RPMI7951 (cell line): ENCODE results near the gene LCOR. TPM values are rescaled to one million over a fixed set of nuclear protein-coding genes. Genes with fewer than 3 reads are reported as not detected.
A peak's percentile ranks its signal among the peaks of the same experiment; 100 is the strongest.
"Not testable (repeated sequence)": the region's sequence is repeated elsewhere in the genome, so short reads cannot be mapped to it uniquely, and the experiment has no call there.

Experiments
- DNase-seq: peaks from one replicate; pipeline ENCODE4 v3.0.0-alpha.2; 2012; ENCODE audit warnings: low read depth
- total RNA-seq: library from RNA; depleted of rRNA; stranded (reverse); fragments of >200 nt; shearing (Covaris generic); gene quantifications from 2 replicates; pipeline ENCODE4 v1.2.3, GENCODE V29; 2014; rRNA removed

The LCOR gene
- total RNA-seq, 1 experiment from 2014 or later = 13.0 TPM

DNA sequence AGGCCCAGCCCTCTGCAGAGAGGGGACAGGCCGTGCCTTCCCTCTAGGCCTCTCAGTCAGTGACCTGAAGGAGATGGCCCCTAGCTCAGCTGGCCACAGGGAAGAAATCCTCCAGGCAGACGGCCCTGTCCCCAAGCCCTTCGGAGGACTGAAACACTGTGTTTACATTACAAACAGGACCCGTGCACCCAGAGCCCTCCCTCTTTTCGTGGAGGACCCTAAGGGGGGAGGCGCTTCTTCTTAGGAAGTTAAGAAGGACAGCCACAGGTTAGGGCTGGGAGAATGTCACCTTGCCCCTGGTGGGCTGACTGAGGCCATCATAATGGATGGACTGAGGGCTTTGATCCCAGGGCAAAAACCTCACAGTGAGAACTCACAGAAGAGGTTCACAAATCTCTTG, 198.8 kb downstream of the LCOR start:
- DNase-seq = no peak

DNA sequence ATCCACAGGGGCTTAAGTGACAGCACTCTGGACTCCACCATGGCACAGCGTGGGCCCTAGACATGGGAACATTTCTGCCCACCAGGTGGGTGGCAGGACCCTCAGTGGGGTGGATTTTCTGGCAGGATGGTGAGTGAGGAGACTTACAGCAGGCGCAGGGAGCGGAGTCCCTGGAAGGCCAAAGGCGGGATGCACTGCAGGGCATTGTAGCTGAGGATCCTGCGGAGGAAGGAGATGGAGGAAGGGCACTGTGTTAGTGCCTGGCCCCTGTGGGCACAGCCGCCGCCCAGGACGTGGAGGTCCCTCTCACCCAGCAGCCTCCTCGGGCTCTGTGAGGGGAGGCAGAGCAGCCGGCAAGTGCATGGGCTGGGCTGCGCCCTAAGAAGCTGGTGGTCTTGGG, 199.4 kb downstream of the LCOR start:
- DNase-seq = no peak

- DNase-seq = no peak
These were observed 200.5 kb downstream of the LCOR start for GRCh38 chr10:97032624-97033023.

GRCh38 chr10:97033841-97034240, 201.7 kb downstream of the LCOR start:
- not testable (repeated sequence) for DNase-seq

GRCh38 chr10:97034301-97034700, 202.2 kb downstream of the LCOR start:
- DNase-seq = peak; percentile 12

DNA sequence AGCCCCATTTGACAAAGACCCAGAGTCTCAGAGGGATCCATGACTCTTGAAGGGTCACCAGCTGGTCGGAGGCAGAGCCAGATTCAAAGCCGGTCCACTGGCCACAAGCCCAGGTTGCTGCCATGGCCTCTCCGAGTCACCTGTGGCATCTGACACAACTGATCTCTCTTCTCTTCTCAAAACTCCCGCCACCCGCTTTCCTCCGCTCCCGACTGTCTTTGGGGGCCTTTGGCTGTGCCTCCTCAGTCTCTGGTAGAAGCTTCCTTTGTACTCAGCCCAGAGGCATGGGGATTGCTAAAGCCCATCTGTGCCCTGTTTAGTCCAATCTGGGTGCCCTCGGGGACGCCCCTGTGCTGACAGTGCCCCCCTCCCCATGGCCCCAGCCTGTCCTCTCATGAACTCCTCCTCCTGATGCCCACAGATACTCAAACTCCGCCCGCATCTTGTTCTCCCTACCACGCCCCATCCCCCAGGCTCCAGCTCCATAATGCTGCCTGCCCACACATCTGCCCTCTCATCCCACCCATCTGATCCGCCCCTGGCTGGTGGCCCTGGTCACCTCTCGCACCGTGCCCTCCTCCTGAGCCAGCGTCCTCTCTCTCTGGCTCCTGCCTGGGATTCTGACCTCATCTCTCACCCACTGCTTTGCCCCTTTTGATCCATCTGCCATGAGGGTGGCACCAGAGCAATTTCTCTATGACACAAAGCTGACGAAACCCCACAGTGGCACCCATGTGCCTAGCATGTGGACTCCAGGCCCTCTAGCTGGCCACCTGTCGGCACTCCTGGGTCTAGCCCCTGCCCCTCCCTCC, 203.1 kb downstream of the LCOR start:
- no peak for DNase-seq

DNA sequence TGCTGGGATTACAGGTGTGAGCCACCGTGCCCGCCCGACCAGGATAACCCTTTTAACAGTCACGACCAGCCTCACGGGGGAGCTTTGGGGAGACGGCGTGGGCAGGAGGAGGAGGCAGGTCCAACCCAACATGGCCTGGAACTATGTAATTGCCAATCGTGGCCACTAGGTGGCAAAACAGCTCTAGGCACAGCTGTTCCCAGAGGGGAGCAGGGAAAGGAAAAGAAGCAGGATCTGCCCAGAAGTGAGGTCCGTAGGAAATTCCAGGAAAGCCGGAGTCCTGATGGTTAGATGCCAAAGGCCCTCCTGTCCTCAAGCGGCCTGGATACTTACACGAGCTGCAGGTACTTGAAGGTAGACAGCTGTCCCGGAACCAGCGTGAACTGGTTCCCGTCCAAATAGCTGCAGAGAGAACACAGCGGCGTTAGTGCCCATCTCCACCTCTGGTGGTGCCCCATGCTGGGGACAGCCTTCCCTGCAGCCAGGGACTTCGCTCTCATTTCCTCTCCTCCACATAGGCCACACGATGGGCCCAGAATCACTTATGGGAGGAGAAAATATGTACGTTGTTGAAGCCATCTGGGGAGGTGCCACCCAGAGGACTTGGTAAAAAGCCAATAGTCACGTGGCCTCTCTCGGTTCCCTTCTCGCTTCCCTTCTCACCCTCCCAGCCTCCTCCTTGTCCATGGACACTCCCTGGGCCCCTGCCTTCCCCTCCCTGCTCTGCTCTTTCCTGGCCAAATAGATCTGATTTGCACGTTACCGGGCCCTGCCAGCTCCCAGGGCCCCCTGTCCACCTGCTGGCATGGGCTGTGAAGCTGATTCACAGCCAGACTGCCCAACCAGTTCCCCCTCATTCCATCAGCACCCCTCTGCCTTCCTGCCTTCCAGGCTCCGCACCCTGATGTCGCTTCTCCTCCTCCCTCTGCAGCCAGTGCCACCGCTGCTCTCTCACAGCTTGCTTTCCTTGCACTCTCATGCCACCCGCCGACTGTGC, 205.6 kb downstream of the LCOR start:
- peak; percentile 75 for DNase-seq

DNA sequence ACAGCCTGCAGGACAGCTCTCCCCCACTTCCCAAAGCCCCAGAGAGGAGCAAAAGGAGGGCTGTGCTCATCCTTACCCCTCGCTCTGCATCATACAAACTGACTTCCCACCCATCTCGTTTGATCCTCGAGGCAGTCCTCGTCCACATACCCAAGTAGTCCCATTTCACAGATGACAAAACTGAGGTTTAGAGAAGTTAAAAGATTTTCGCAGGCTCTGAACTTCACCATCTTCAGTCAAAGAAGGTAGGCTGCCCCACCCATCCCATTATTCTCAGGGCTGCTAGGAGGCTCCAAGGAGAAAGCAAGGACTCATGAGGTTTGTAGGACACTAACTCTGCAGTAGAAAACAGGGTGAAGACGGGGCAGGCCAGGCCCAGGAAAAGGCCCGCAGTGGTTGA, 206.6 kb downstream of the LCOR start:
- no peak for DNase-seq

DNA sequence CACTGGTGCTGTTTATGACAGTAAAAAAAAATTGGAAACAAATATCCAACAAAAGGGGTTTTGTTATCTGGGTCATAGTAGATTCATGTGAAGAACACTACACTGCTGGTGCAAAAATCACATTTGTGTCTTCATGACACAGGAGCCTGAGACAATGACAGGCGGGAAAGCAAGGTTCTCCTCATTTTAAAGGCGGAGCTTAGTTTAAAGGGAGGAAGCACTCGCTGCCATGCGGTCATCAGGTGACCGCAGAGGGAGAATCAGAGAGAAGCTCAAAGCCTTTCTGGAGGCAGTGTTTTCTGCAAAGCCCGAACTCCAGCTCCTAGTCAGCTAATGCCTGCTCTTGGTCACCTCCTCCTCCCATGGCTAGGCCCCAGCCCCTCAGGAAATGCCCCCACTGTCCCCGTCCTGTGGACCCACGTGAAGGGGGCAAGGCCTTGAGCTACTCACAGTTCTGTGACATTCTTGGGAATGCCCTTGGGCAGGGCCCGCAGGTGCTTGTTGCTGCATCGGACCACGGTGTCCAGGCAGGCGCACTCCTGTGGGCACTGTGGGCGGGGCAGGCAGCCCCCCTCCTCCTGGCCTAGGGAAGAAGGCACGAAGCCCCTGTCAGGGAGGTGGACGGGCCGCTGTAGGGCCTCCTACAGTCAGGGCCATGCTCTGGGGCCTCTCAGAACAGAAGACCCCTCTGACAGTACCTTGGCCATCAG, 207.6 kb downstream of the LCOR start:
- DNase-seq = no peak

- no peak for DNase-seq
These were observed 208.1 kb downstream of the LCOR start for GRCh38 chr10:97040248-97040584.

- no peak for DNase-seq
These were observed 208.6 kb downstream of the LCOR start for GRCh38 chr10:97040706-97041105.

DNA sequence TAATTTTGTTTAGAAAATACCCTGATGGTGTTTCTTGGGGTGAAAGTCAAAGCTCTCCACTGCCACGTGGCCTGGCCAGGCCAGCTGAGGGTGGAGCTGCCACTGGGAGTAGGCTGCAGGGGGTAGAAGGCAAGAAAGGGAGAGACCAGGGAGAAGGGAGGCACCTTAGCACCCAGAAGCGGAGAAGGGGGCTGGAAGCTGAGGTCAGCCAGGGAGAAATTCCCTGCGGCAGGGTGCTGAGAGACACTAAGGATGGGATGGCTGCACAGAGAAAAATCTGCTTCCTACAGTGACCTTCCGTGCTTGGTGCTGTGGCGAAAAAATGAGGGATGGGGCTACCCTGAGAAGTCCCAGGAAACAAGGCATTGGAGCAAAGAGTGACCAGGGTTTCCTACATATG, 210.0 kb downstream of the LCOR start:
- DNase-seq = no peak

GRCh38 chr10:97042716-97043562, 210.8 kb downstream of the LCOR start:
- no peak for DNase-seq

DNA sequence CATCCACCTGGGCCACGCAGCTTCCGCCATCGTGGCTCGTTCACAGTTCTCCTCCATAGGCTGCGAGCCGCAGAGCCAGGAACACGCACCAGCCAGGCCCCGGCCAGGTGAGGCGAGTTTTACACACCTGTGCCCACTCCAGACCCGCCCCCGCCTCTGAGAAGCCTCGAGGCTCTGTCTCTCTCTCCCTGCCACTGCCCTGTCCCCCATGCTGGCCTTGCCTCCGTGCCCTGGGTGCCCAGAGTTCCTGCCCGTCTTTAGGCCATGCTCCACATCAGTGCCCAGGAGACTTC, 211.4 kb downstream of the LCOR start:
- DNase-seq = no peak

Other genes with a start within 250 kb of the LCOR start
- 56.9 and 59.5 TPM in 2 replicates for gene TM9SF3, start 245.3 kb upstream of the LCOR start, total RNA-seq
- 0.10 TPM in 1 of 2 replicates, not detected in the other for gene PIK3AP1, start 111.8 kb upstream of the LCOR start, total RNA-seq